Measurements from ENCODE around the gene ACTN1.

Gene ACTN1

DNA sequence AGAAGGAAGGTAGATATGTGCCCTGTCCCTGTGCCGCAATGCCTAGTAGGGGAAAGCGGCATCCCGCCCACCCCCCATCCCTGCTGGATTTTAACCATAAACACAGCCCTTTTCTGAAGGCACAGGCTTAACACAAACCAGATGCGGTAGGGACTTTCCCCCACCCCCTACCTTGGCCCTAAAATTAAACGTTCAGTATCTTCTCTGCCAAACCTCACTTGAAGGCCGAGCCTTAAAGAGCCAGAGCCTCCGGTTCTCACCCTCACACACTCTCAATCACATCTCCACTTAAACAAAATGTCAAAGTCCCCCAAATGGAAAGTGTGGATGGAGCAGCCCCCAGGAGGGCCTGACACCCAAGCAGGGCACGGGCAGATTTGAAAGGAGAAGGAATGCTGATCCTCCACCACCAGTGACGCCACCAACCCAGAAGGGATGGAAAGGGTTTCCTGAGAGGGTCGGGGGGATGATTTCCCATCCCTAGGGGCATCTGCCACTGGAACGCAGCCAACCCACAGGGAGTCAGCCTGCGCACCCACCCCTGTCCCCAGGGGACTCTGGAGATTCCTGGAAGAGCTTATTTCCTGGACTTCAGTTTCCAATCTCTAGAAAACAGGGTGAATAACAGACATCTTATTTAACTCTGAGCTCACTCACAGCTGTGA is 26.4 kb downstream of the ACTN1 start:
- TF ChIP-seq CTCF (IDR thresholded peaks at IDR 0.05; ENCODE audit: low read length, missing control alignments) = no peak
- peak overlapping the region; percentile 21 for H3K4me3 ChIP-seq (replicated peaks; ENCODE audit: low read depth, low read length)
- peak; percentile 77 for DNase-seq (ENCODE audit: low read depth)

- no peak overlapping the region for H3K4me3 ChIP-seq (replicated peaks; ENCODE audit: low read depth, low read length)
- DNase-seq (ENCODE audit: low read depth) = peak; percentile 44
- TF ChIP-seq CTCF (IDR thresholded peaks at IDR 0.05; ENCODE audit: low read length, missing control alignments) = no peak
Measured at GRCh38 chr14:68951800-68952530, 27.1 kb downstream of the ACTN1 start.

DNA sequence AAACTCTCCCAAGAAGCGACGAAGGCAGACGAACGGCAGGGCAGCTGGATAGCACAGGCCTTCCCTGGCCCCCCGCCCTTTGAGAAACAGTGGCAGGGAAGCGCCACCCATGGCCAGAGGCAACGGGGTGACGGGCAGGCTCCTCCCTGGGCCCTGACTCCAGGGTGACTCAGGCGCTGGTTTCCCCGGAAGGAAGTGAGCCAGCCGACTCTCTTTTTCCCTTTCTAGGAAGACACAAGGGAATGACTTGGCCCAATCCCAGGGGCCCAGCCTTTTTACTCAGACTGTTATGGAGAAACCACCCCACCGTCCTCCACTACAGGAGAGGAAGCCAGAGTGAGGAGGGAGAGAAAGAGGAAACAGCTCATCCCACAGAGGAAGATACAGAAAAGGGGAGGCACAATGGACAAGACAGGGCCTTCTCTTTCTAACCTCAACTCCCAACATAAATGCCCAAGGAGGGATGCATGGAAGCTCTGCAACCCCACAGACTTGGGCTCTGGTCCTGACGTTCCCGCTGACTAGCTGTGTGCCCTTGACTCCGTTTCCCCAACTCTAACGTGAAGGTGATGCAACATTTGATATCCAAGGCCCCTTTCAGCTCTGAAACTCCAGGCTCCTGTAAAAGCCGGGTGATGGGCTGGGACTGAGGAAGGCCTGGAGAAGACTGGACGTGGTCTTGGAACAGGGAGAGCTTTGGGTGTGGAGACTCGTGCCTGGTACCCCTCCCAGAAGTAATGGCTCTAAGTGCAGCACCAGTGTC is 27.9 kb downstream of the ACTN1 start:
- H3K4me3 ChIP-seq (replicated peaks; ENCODE audit: low read depth, low read length) = no peak overlapping the region
- peak; percentile 96 for DNase-seq (ENCODE audit: low read depth)
- TF ChIP-seq CTCF (IDR thresholded peaks at IDR 0.05; ENCODE audit: low read length, missing control alignments) = no peak

DNA sequence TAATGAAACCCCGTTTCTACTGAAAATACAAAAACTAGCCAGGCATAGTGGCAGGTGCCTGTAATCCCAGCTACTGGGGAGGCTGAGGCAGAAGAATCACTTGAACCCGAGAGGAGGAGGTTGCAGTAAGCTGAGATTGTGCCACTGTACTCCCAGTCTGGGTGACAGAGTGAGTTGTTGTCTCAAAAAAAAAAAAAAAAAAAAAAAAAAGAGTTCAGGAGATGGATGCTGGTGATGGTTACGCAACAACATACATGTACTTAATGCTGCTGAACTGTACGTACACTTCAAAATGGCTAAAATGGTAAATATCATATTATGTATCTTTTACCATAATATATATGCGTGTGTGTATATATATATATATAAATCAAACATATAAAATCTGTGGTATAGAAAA is 29.0 kb downstream of the ACTN1 start:
- no peak overlapping the region for H3K4me3 ChIP-seq (replicated peaks; ENCODE audit: low read depth, low read length)
- no peak for TF ChIP-seq CTCF (IDR thresholded peaks at IDR 0.05; ENCODE audit: low read length, missing control alignments)
- peak; percentile 62 for DNase-seq (ENCODE audit: low read depth)

DNA sequence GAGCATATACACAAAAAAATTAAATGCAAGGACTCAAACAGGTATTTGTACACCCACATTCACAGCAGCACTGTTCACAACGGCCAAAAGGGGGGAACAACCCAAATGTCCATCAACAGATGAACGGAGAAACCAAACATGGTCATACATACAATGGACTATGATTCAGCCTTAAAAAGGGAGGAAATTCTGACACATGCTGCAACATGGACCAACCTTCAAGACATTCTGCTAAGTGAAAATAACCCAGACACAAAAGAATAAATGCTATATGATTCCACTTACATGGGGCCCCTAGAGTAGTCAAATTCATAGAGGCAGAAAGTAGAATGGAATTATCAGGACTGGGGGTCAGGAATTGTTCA is 29.5 kb downstream of the ACTN1 start:
- TF ChIP-seq CTCF (IDR thresholded peaks at IDR 0.05; ENCODE audit: low read length, missing control alignments) = no peak
- H3K4me3 ChIP-seq (replicated peaks; ENCODE audit: low read depth, low read length) = no peak overlapping the region
- no peak for DNase-seq (ENCODE audit: low read depth)

DNA sequence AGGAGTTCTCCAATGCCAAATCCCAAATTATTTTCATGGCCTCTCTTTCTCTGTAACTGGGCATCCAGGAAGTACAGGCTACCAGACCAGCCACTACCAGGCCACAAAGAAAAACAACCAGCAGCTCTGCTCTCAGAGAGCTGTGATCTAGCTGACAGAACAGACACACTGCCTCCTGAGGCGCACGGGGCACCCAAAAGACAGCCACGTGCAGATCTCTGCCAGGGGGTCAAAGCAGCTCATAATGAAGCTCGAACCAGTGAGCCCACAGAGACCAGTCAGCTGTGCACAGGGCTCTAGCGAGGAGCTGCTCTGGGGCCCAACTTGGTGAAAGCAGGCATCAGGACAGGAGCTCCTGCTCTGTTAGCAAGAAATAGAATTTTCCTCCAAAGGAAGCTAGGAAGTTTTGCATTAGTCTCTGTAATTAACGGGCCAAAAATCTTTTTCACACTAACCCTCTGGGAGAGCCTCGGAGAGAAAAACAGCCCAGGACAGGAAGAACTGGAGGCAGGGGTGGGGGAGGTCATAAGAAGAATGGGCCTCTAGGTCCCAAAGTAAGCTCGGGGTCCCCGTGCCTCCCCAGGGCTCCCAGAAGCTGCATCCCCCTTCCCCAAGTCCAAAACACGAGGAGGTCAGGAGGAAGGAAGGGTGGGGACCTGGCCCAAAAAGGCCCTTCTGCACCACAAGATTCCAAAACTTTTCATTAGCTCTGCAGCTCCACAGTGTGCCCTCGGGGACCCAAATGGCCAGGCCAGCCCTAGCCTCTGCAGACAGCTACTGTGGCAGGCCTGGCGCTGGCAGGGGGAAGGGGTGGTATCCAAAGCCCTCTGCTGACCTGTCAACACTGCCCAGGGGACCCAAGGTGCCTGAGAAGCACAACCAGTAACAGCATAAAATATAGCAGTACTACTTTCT is 30.2 kb downstream of the ACTN1 start:
- DNase-seq (ENCODE audit: low read depth) = no peak

More for the DNA sequence above, 30.2 kb downstream of the ACTN1 start:
- no peak for TF ChIP-seq CTCF (IDR thresholded peaks at IDR 0.05; ENCODE audit: low read length, missing control alignments)
- no peak overlapping the region for H3K4me3 ChIP-seq (replicated peaks; ENCODE audit: low read depth, low read length)

Measured in fibroblast of pulmonary artery (primary cell).